ENCODE measurements around the gene TTYH2.

Gene TTYH2

GRCh38 chr17:74305865-74306654 is 92.7 kb downstream of the TTYH2 start:
- H3K27me3 ChIP-seq (ENCODE audit: low read length) = no peaks in the 10 kb centered on the region
- no peaks in the 10 kb centered on the region for H3K79me2 ChIP-seq (ENCODE audit: insufficient read depth, low read length)
- no peak overlapping the region for H3K4me2 ChIP-seq (ENCODE audit: low read depth, low read length, poor library complexity, severe bottlenecking)

GRCh38 chr17:74307984-74308773 is 94.8 kb downstream of the TTYH2 start:
- no peak overlapping the region for H3K27ac ChIP-seq (ENCODE audit: low read depth, low read length)

More at GRCh38 chr17:74305865-74306654, 92.7 kb downstream of the TTYH2 start:
- Histone ChIP-seq H3K9me2 (replicated peaks; ENCODE audit: insufficient read depth, low read length) (no peaks in the 10 kb centered on the region), H3F3A (ENCODE audit: insufficient read depth) (no peaks in the 10 kb centered on the region), H3K9ac (ENCODE audit: low read length) (no peak overlapping the region), H3K9me3 (ENCODE audit: insufficient read depth, low read length) (no peaks in the 10 kb centered on the region), H3K27ac (ENCODE audit: low read depth, low read length) (no peak overlapping the region), H3K4me3 (ENCODE audit: insufficient read depth, low read length, poor library complexity, severe bottlenecking) (no peak overlapping the region), H3K36me3 (ENCODE audit: low read length) (no peaks in the 10 kb centered on the region), H4K20me1 (ENCODE audit: low read depth, low read length) (no peaks in the 10 kb centered on the region), H2AFZ (ENCODE audit: low read depth, low read length, severe bottlenecking) (no peak overlapping the region)
- TF ChIP-seq CTCF (IDR thresholded peaks at IDR 0.05; ENCODE audit: insufficient read depth, low read length, poor library complexity, severe bottlenecking) (no peak), EZH2phosphoT487 (conservative IDR thresholded peaks at IDR 0.05; ENCODE audit: low read length) (no peak)

GRCh38 chr17:74309902-74310301 is 96.5 kb downstream of the TTYH2 start:
- Histone ChIP-seq H2AFZ (ENCODE audit: low read depth, low read length, severe bottlenecking) (no peak overlapping the region), H3K4me2 (ENCODE audit: low read depth, low read length, poor library complexity, severe bottlenecking) (no peak overlapping the region), H3F3A (ENCODE audit: insufficient read depth) (no peaks in the 10 kb centered on the region), H3K27me3 (ENCODE audit: low read length) (no peaks in the 10 kb centered on the region), H3K27ac (ENCODE audit: low read depth, low read length) (no peak overlapping the region), H3K9me2 (replicated peaks; ENCODE audit: insufficient read depth, low read length) (no peaks in the 10 kb centered on the region), H3K9ac (ENCODE audit: low read length) (no peak overlapping the region), H3K4me3 (ENCODE audit: insufficient read depth, low read length, poor library complexity, severe bottlenecking) (no peak overlapping the region), H4K20me1 (ENCODE audit: low read depth, low read length) (no peaks in the 10 kb centered on the region), H3K36me3 (ENCODE audit: low read length) (no peaks in the 10 kb centered on the region), H3K79me2 (ENCODE audit: insufficient read depth, low read length) (no peaks in the 10 kb centered on the region), H3K9me3 (ENCODE audit: insufficient read depth, low read length) (no peaks in the 10 kb centered on the region)
- TF ChIP-seq CTCF (IDR thresholded peaks at IDR 0.05; ENCODE audit: insufficient read depth, low read length, poor library complexity, severe bottlenecking) = no peak
- TF ChIP-seq EZH2phosphoT487 (conservative IDR thresholded peaks at IDR 0.05; ENCODE audit: low read length) = no peak

More at GRCh38 chr17:74307984-74308773, 94.8 kb downstream of the TTYH2 start:
- Histone ChIP-seq H4K20me1 (ENCODE audit: low read depth, low read length) (no peaks in the 10 kb centered on the region), H2AFZ (ENCODE audit: low read depth, low read length, severe bottlenecking) (no peak overlapping the region), H3K4me3 (ENCODE audit: insufficient read depth, low read length, poor library complexity, severe bottlenecking) (no peak overlapping the region), H3K9ac (ENCODE audit: low read length) (no peak overlapping the region), H3K36me3 (ENCODE audit: low read length) (no peaks in the 10 kb centered on the region), H3K79me2 (ENCODE audit: insufficient read depth, low read length) (no peaks in the 10 kb centered on the region), H3K9me2 (replicated peaks; ENCODE audit: insufficient read depth, low read length) (no peaks in the 10 kb centered on the region), H3K27me3 (ENCODE audit: low read length) (no peaks in the 10 kb centered on the region), H3K4me2 (ENCODE audit: low read depth, low read length, poor library complexity, severe bottlenecking) (no peak overlapping the region), H3K9me3 (ENCODE audit: insufficient read depth, low read length) (no peaks in the 10 kb centered on the region), H3F3A (ENCODE audit: insufficient read depth) (no peaks in the 10 kb centered on the region)
- TF ChIP-seq EZH2phosphoT487 (conservative IDR thresholded peaks at IDR 0.05; ENCODE audit: low read length) (no peak), CTCF (IDR thresholded peaks at IDR 0.05; ENCODE audit: insufficient read depth, low read length, poor library complexity, severe bottlenecking) (no peak)
